MCF 10A (cell line): ENCODE data around the gene DOCK9. TPM values are rescaled to one million over a fixed set of nuclear protein-coding genes. Genes with fewer than 3 reads are reported as not detected.

Experiments
- BruUV-seq: library from RNA; stranded (reverse); fragments of 400-500 nt; replicated peaks from 2 replicates; lab custom pipeline; 2021; lab: Mats Ljungman, UMichigan
- CTCF ChIA-PET: fragments of 300-600 bp; sonication (Branson Sonifier 250); formaldehyde crosslinking; extraction: SDS; loops from one replicate; lab custom pipeline; 2021; ENCODE audit warnings: antibody characterized with exemption, inconsistent platforms; lab: Yijun Ruan, JAX
- POLR2A ChIA-PET: fragments of 300-600, 350-650 bp; sonication (Branson Sonifier 250); formaldehyde crosslinking; extraction: SDS; loops from one replicate; lab custom pipeline; 2020; ENCODE audit warnings: antibody characterized with exemption, inconsistent platforms; lab: Yijun Ruan, JAX
- DNase-seq: peaks from one replicate; pipeline ENCODE4 v3.0.0-alpha.2; 2018; ENCODE audit not compliant: unreplicated experiment
- H3K27ac Mint-ChIP-seq: one replicate; pipeline ENCODE4 v1.8.0; 2022; ENCODE audit warnings: mild to moderate bottlenecking, low read depth, mixed read lengths; ENCODE audit not compliant: unreplicated experiment
- H3K27me3 Mint-ChIP-seq: one replicate; pipeline ENCODE4 v1.8.0; 2022; ENCODE audit warnings: mixed read lengths; ENCODE audit not compliant: insufficient read depth, unreplicated experiment
- H3K36me3 Mint-ChIP-seq: one replicate; pipeline ENCODE4 v1.8.0; 2022; ENCODE audit warnings: mild to moderate bottlenecking, moderate library complexity, mixed read lengths; ENCODE audit not compliant: insufficient read depth, unreplicated experiment
- H3K4me1 Mint-ChIP-seq: one replicate; pipeline ENCODE4 v1.8.0; 2022; ENCODE audit warnings: mixed read lengths; ENCODE audit not compliant: insufficient read depth, unreplicated experiment
- H3K4me3 Mint-ChIP-seq: one replicate; pipeline ENCODE4 v1.8.0; 2022; ENCODE audit warnings: mild to moderate bottlenecking, moderate library complexity, mixed read lengths; ENCODE audit not compliant: unreplicated experiment
- H3K9me3 Mint-ChIP-seq: one replicate; pipeline ENCODE4 v1.8.0; 2022; ENCODE audit warnings: mixed read lengths; ENCODE audit not compliant: unreplicated experiment
- CTCF ChIP-seq: fragments of 200-600 bp; IDR thresholded peaks from one replicate; pipeline ENCODE4 v1.8.0; 2022; ENCODE audit warnings: antibody characterized with exemption, mild to moderate bottlenecking; ENCODE audit not compliant: unreplicated experiment
- intact Hi-C: fragments of 100-400 bp; cut with micrococcal nuclease; formaldehyde crosslinking; loops from 2 replicates; pipeline ENCODE4 v1.14.1; 2022
- total RNA-seq: library from RNA; stranded (reverse); gene quantifications from 2 replicates; pipeline ENCODE4 v1.2.3, GENCODE V29; 2022

Gene DOCK9
- total RNA-seq, 1 experiment from 2014 or later, result 77.0 TPM

GRCh38 chr13:98967491-98967890 is 10.4 kb downstream of the DOCK9 start:
- DNase-seq, result no peak
- ChIA-PET POLR2A (interaction anchor here (0.9 kb wide), 1 partner anchor 18 kb away, joined by 3 read pairs; no protein-coding TSS in a partner anchor), CTCF (interaction anchor here (0.7 kb wide), 1 partner anchor 142 kb away, joined by 4 read pairs; no protein-coding TSS in a partner anchor)
- peaks cover 9% of the 10 kb centered on the region for H3K4me1 Mint-ChIP-seq
- no TSS peak for BruUV-seq
- peaks cover 17% of the 10 kb centered on the region for H3K36me3 Mint-ChIP-seq
- intact Hi-C loops, result no loop called here
- H3K27ac Mint-ChIP-seq, result no peak overlapping the region
- H3K4me3 Mint-ChIP-seq, result no peak overlapping the region
- no peak for TF ChIP-seq CTCF
- no peaks in the 10 kb centered on the region for H3K9me3 Mint-ChIP-seq
- no peaks in the 10 kb centered on the region for H3K27me3 Mint-ChIP-seq

GRCh38 chr13:98966019-98966418 is 11.8 kb downstream of the DOCK9 start:
- no peak for TF ChIP-seq CTCF
- BruUV-seq, result no TSS peak
- Mint-ChIP-seq H3K27ac (peak overlapping the region; percentile 31), H3K4me3 (no peak overlapping the region), H3K36me3 (peaks cover 17% of the 10 kb centered on the region), H3K4me1 (peaks cover 9% of the 10 kb centered on the region), H3K27me3 (no peaks in the 10 kb centered on the region), H3K9me3 (no peaks in the 10 kb centered on the region)
- no peak for DNase-seq
- intact Hi-C loops, result no loop called here
- POLR2A ChIA-PET, result interaction anchor here (0.7 to 1.4 kb wide), 3 partner anchors 10 to 54 kb away, joined by 3 to 5 read pairs (median 3); no protein-coding TSS in a partner anchor
- CTCF ChIA-PET, result interaction anchor here (0.5 kb wide), 1 partner anchor 12 kb away, joined by 4 read pairs; the partner anchor contains the start of gene DOCK9

GRCh38 chr13:98965325-98965724 is 12.5 kb downstream of the DOCK9 start:
- ChIA-PET POLR2A (interaction anchor here (0.6 to 1.6 kb wide), 4 partner anchors 9 to 33 kb away, joined by 3 to 5 read pairs (median 4); no protein-coding TSS in a partner anchor), CTCF (interaction anchor here (0.7 to 0.9 kb wide), 2 partner anchors 18 to 356 kb away, joined by 3 read pairs; no protein-coding TSS in a partner anchor)
- no peak for DNase-seq
- no peak for TF ChIP-seq CTCF
- H3K9me3 Mint-ChIP-seq, result no peaks in the 10 kb centered on the region
- BruUV-seq, result no TSS peak
- H3K36me3 Mint-ChIP-seq, result peaks cover 17% of the 10 kb centered on the region
- H3K27me3 Mint-ChIP-seq, result no peaks in the 10 kb centered on the region
- peaks cover 9% of the 10 kb centered on the region for H3K4me1 Mint-ChIP-seq
- no peak overlapping the region for H3K4me3 Mint-ChIP-seq
- H3K27ac Mint-ChIP-seq, result no peak overlapping the region
- intact Hi-C loops, result no loop called here

- Mint-ChIP-seq H3K27ac (no peak overlapping the region), H3K4me3 (no peak overlapping the region), H3K4me1 (peaks cover 13% of the 10 kb centered on the region), H3K36me3 (peaks cover 14% of the 10 kb centered on the region), H3K27me3 (no peaks in the 10 kb centered on the region), H3K9me3 (no peaks in the 10 kb centered on the region)
- DNase-seq, result no peak
- TF ChIP-seq CTCF, result no peak
- CTCF ChIA-PET, result interaction anchor here (0.6 to 1.4 kb wide), 4 partner anchors 10 to 70 kb away, joined by 3 to 6 read pairs (median 4); no protein-coding TSS in a partner anchor
- no TSS peak for BruUV-seq
- POLR2A ChIA-PET, result interaction anchor here (0.8 kb wide), 1 partner anchor 10 kb away, joined by 3 read pairs; no protein-coding TSS in a partner anchor
- intact Hi-C loops, result no loop called here
These were observed 13.9 kb downstream of the DOCK9 start for GRCh38 chr13:98963917-98964316.
